Stimulated activated naive CD8-positive, alpha-beta T cell treated with anti-CD3 and anti-CD28 coated beads, Interleukin-15, amount 100 ng/mL, for 72 hours (primary cell): ENCODE results near the gene TSPY9.
"Not testable (repeated sequence)": the region's sequence is repeated elsewhere in the genome, so short reads cannot be mapped to it uniquely, and the experiment has no call there.

ENCODE experiments used
- ATAC-seq: fragments of 150-1000 bp; cut with Tn5 transposase; 2 replicates; pipeline ENCODE4 v1.10.0; 2021; ENCODE audit warnings: mild to moderate bottlenecking, moderate library complexity
- DNase-seq, 2 donors: peaks; one replicate each; pipeline ENCODE4 v3.0.0; 2021 to 2022
- H3K27ac Mint-ChIP-seq, 2 donors: one replicate each; pipeline ENCODE4 v1.8.0; 2022; ENCODE audit warnings: mild to moderate bottlenecking in 2 of 2, mixed read lengths in 2 of 2, moderate library complexity in 2 of 2
- H3K27me3 Mint-ChIP-seq: one replicate; pipeline ENCODE4 v1.8.0; 2022; ENCODE audit warnings: mixed read lengths
- H3K4me1 Mint-ChIP-seq: one replicate; pipeline ENCODE4 v1.8.0; 2022; ENCODE audit warnings: mild to moderate bottlenecking, mixed read lengths
- H3K4me3 Mint-ChIP-seq, 2 donors: one replicate each; pipeline ENCODE4 v1.8.0; 2022; ENCODE audit warnings: mild to moderate bottlenecking in 2 of 2, mixed read lengths in 2 of 2, moderate library complexity in 1 of 2
- H3K9me3 Mint-ChIP-seq, 2 donors: one replicate each; pipeline ENCODE4 v1.8.0; 2022; ENCODE audit warnings: mixed read lengths in 2 of 2

TSPY9 gene

DNA sequence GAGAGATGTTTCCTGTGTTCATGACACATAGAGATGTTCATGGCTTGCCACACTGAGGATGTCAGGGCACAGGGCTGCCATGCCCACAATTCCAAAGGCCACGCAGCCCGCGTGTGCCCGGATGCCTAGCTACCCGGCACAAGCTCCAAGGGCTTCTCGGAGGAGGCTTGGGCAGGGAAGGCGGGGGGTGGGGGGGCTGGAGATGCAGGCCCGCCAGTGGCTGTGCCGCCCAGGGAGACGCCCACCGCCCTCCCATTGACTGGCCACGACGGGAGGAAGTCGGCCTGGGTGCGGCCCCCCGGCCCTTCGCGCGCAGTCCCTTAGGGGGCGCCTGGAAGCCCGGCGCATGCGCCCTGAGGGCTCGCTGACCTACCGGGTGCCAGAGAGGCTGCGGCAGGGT lies at the start of gene TSPY9:
Gene TSPY9 (plus strand): TSS at position 301 of the 400 bp plus-strand sequence. CDS start 46 bp downstream, at position 347.
- H3K27me3 Mint-ChIP-seq, H3K4me1 Mint-ChIP-seq, H3K4me3 Mint-ChIP-seq, H3K9me3 Mint-ChIP-seq, ATAC-seq, H3K27ac Mint-ChIP-seq, DNase-seq: not testable (repeated sequence)

- H3K27ac Mint-ChIP-seq, ATAC-seq, DNase-seq, H3K4me1 Mint-ChIP-seq, H3K27me3 Mint-ChIP-seq, H3K9me3 Mint-ChIP-seq, H3K4me3 Mint-ChIP-seq: not testable (repeated sequence)
Measured at GRCh38 chrY:9466655-9467054, 20.4 kb upstream of the TSPY9 start, which contains the start of gene TSPY1. Gene TSPY1 (plus strand): TSS chrY:9466955. CDS start chrY:9467001, 46 bp downstream.

GRCh38 chrY:9504396-9504795 lies 17.3 kb downstream of the TSPY9 start:
- not testable (repeated sequence) for H3K4me1 Mint-ChIP-seq, H3K9me3 Mint-ChIP-seq, H3K27me3 Mint-ChIP-seq, ATAC-seq, H3K27ac Mint-ChIP-seq, H3K4me3 Mint-ChIP-seq, DNase-seq

GRCh38 chrY:9516287-9516686 lies 29.2 kb downstream of the TSPY9 start:
- DNase-seq, ATAC-seq, H3K4me1 Mint-ChIP-seq, H3K4me3 Mint-ChIP-seq, H3K27ac Mint-ChIP-seq, H3K27me3 Mint-ChIP-seq, H3K9me3 Mint-ChIP-seq: not testable (repeated sequence)

DNA sequence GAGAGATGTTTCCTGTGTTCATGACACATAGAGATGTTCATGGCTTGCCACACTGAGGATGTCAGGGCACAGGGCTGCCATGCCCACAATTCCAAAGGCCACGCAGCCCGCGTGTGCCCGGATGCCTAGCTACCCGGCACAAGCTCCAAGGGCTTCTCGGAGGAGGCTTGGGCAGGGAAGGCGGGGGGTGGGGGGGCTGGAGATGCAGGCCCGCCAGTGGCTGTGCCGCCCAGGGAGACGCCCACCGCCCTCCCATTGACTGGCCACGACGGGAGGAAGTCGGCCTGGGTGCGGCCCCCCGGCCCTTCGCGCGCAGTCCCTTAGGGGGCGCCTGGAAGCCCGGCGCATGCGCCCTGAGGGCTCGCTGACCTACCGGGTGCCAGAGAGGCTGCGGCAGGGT lies 40.5 kb downstream of the TSPY9 start, which contains the start of gene TSPY10:
Gene TSPY10 (plus strand): TSS at position 301 of the 400 bp plus-strand sequence. CDS start 46 bp downstream, at position 347.
- not testable (repeated sequence) for H3K4me3 Mint-ChIP-seq, H3K9me3 Mint-ChIP-seq, H3K4me1 Mint-ChIP-seq, ATAC-seq, H3K27me3 Mint-ChIP-seq, H3K27ac Mint-ChIP-seq, DNase-seq
